HG02884 (cell line): Measurements from ENCODE around the gene COIL.
"Not testable (repeated sequence)": the region's sequence is repeated elsewhere in the genome, so short reads cannot be mapped to it uniquely, and the experiment has no call there.

Experiments used
- ATAC-seq: cut with Tn5 transposase; IDR thresholded peaks from one replicate; pipeline ENCODE4 v1.9.1; 2021; ENCODE audit warnings: mild to moderate bottlenecking, moderate library complexity; ENCODE audit not compliant: unreplicated experiment

Gene COIL, protein sequence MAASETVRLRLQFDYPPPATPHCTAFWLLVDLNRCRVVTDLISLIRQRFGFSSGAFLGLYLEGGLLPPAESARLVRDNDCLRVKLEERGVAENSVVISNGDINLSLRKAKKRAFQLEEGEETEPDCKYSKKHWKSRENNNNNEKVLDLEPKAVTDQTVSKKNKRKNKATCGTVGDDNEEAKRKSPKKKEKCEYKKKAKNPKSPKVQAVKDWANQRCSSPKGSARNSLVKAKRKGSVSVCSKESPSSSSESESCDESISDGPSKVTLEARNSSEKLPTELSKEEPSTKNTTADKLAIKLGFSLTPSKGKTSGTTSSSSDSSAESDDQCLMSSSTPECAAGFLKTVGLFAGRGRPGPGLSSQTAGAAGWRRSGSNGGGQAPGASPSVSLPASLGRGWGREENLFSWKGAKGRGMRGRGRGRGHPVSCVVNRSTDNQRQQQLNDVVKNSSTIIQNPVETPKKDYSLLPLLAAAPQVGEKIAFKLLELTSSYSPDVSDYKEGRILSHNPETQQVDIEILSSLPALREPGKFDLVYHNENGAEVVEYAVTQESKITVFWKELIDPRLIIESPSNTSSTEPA

DNA sequence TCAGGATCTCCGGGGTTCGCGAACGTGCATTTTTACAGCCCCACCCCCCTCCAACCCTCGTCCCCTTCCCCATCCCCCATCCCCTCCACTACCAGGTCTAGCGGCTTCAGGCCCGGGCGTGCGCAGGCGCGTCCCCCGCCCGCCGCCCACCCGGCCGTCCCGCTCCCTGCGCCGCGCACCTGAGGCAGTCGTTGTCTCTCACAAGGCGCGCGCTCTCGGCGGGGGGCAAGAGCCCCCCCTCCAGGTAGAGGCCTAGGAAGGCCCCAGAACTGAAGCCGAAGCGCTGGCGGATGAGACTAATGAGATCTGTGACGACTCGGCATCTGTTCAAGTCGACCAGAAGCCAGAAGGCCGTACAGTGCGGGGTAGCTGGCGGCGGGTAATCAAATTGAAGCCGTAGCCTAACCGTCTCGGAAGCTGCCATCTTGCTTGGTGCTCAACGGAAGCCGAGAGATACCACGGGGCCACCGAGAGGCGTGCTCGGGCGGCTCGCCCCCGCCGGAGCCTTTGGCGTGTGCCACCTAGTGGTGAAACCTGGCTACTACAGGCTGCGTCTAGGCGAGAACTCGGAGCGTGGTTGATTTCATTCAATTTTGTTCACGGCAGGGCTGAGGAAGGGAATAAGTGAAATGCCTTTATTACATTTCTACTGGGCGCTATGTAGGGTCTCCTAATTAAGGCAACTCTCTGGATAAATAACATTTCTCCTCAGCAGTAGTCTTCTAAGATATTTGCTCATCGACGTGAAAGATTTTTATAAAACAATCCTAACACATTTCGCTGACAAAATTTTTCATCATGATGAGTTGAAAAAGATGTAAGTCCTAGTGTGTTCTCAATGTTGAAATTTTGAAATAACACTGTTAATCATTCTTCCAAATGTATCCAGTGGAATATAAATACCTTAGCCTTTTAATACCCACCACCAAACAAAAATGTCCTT lies at the start of gene COIL:
Gene COIL, minus strand, starts transcription at position 455 of the 943 bp plus-strand sequence. Its CDS starts 31 bp downstream, at position 424.
- ATAC-seq, result peak; percentile 98

DNA sequence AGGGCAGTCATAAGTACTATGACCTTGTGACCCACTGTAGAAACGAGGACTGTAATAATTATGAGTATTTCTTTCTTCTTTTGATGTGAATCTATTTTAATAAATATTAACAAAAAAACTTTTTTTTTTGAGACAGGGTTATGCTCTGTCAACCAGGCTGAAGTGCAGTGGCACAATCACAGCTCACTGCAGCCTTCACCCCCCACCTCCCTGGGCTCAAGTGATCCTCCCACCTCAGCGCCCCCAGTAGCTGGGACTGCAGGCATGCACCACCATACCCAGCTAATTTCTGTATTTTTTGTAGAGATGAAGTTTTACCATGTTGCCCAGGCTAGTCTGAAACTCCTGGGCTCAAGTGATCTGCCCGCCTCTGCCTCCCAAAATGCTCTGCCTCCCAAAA lies 49.6 kb upstream of the COIL start:
- ATAC-seq, result no peak

DNA sequence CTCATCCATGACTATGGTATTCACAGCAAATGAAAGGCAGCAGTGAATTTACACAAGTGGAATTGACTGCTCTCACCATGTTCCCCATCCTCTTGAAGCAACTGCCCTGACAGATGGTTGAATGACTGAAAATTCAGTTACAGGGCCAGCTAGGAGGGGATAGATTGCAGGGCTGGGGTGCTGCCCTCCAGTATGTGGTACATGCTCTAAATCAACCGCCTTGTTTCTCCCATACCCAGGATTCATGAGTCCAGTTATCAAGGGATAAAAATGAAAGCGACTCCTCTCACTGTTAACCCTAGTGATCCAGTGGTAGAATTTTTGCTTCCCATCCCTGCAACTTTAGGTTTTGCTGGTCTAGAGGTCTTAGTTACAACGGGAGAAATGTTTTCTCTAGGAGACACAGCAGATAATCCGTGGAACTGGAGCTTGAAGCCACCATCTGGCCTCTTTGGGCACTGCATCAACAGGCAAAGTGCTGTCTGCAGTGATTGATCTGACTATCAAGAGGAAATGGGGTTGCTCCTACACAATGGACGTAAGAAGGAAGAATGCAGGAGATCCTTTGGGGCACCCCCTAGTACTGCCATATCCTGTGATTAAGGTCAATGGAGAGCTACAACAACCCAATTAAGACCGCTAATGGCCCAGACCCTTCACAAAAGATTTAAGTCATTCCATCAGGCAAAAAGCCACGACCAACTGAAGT lies 49.0 kb upstream of the COIL start:
- peak; percentile 54 for ATAC-seq

DNA sequence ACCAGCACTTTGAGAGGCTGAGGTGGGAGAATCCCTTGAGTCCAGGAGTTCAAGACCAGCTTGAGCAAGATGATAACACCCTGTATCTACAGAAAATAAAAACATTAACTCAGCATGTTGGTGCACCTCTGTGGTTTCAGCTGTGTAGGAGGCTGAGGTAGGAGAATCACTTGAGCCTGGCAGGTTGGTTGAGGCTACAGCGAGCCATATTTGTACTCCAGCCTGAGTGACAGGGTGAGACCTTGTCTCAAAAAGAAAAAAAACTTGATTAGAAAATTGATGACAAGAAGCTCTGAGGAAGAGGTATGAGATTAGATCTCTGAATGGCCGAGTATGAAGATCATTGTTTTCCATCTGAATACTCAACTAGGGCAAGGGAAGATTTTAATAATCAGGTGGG lies 48.1 kb upstream of the COIL start:
- no peak for ATAC-seq

DNA sequence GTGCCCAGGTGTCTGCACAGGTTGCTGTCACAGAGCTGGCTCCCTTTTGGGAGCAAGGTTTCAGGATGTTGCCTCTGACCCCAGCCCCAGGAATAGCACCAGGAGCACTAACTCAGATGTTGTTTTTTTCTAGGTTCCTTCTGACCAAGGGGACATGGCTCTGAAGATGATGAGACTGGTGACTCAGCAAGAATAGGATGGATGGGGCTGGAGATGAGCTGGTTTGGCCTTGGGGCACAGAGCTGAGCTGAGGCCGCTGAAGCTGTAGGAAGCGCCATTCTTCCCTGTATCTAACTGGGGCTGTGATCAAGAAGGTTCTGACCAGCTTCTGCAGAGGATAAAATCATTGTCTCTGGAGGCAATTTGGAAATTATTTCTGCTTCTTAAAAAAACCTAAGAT lies 45.2 kb upstream of the COIL start:
- no peak for ATAC-seq

GRCh38 chr17:57004944-57005579 lies 44.2 kb upstream of the COIL start:
- peak; percentile 83 for ATAC-seq

- ATAC-seq, result no peak
These were observed 42.1 kb upstream of the COIL start for GRCh38 chr17:57002904-57003303.

- no peak for ATAC-seq
These were observed 40.7 kb upstream of the COIL start for GRCh38 chr17:57001541-57001940.

- ATAC-seq, result no peak
These were observed 36.5 kb upstream of the COIL start for GRCh38 chr17:56997313-56997712.

DNA sequence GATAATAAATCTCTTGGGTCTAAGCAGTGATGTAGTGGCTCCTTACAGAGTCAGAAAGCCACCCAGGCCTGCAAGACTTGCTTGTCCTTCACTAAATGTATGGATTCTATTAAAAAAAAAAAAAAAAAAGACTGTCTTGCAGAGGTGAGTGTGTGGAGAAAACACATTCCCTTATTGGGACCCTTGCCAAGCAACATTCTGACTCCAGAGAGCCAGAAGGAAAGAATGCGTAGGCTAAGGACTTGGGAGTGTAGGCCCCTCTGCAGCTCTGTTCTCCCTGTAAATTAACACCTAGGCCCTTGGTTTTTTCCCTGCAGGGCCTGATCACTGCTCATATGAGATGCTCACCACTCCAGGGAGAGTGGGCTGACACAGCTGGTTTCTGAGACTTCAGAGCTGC lies 34.9 kb upstream of the COIL start:
- no peak for ATAC-seq

GRCh38 chr17:56994009-56994792 lies 33.4 kb upstream of the COIL start:
- no peak for ATAC-seq

DNA sequence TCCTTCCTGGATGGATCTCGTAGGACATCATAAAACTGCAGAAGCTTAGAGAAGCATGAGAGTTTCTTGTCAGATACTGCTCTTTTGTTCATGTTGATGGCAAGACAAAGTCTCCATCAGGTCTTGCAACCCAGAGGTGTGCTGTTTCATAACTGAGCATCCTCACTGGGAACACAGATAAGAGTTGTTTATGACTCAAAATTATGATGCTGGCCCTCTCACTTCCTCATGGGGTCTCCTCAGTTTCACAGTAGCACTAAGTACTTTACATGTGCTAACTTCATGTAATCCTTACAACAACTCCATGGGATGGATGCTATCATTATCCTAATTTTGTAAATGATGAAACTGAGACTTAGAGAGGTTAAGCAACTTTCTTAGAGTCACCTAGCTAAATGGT lies 31.5 kb upstream of the COIL start:
- ATAC-seq, result no peak

DNA sequence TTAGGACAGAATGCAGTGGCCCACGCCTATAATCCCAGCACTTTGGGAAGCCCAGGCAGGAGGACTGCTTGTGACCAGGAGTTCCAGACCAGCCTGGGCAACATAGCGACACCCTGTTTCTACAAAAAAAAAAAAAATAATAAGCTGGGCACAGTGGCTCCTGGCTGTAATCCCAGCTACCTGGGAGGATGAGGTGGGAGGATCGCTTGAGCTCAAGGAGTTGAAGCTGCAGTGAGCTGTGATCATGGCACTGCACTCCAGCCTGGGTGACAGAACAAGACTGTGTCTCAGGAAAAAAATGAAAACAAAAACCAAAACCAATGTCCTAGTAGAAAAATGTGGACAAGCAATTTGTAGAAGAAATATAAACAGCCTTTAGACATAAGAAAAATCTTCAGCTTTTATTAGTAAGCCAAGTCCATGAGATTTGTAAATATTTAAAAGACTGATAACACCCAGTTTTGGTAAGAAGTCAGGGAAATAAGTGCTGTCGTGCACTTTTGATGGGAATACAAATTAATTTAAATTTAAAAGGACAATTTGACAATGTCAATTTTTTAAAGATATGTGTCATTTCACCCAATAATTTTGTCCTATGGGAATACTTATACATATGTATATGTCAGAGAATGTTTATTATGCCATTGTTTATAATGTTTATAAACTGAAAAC lies 28.2 kb upstream of the COIL start:
- no peak for ATAC-seq

GRCh38 chr17:56987283-56987834 lies 26.5 kb upstream of the COIL start:
- no peak for ATAC-seq

- no peak for ATAC-seq
These were observed 24.7 kb upstream of the COIL start for GRCh38 chr17:56985371-56986162.

DNA sequence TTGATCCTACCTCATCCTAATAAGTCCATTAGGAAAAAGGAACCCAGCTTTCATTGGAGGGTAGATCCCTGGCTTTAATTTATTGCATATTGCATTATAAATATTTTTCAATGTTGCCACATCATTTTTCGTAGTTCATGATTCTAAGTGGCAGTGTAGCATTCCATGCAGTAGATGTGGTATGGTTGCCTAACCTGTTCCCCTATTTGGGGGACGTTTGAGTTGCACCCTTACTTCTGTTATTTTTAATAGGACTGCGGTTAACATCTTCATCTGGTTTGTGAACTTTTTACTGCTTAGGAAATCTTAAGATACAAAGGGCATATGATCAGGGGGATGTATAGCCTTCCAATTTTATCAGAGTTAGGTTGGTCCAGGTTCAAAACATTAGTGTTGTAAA lies 22.5 kb upstream of the COIL start:
- ATAC-seq, result no peak

GRCh38 chr17:56982312-56982711 lies 21.5 kb upstream of the COIL start:
- no peak for ATAC-seq

- not testable (repeated sequence) for ATAC-seq
These were observed 19.7 kb upstream of the COIL start for GRCh38 chr17:56980526-56980925.
